ENCODE data around the gene UCK2.

UCK2 gene

GRCh38 chr1:165903672-165904071, 76.3 kb downstream of the UCK2 start:
- Histone ChIP-seq H3K4me2 (ENCODE audit: low read length) (no peak overlapping the region), H3K4me3 (ENCODE audit: low read length) (no peak overlapping the region), H3K79me2 (ENCODE audit: control insufficient read depth, low read length) (no peaks in the 10 kb centered on the region), H3F3A (ENCODE audit: control insufficient read depth, insufficient read depth) (no peaks in the 10 kb centered on the region), H4K20me1 (ENCODE audit: control insufficient read depth, insufficient read depth, low read depth, low read length) (0 out of 2 replicates have a peak, but pooled peaks cover 5% of the 10 kb centered on the region), H3K9me3 (ENCODE audit: control insufficient read depth, insufficient read depth, low read length) (no peaks in the 10 kb centered on the region), H3K9me2 (replicated peaks; ENCODE audit: control insufficient read depth, low read length) (no peaks in the 10 kb centered on the region), H3K36me3 (ENCODE audit: control insufficient read depth, low read length) (peaks cover 54% of the 10 kb centered on the region), H3K27me3 (ENCODE audit: control insufficient read depth, low read length) (no peaks in the 10 kb centered on the region), H3K4me1 (ENCODE audit: control insufficient read depth, low read length) (no peaks in the 10 kb centered on the region), H3K27ac (ENCODE audit: low read depth, low read length) (no peak overlapping the region)
- TF ChIP-seq EZH2phosphoT487 (IDR thresholded peaks at IDR 0.05; ENCODE audit: borderline replicate concordance, low read length) = no peak
- TF ChIP-seq CTCF (IDR thresholded peaks at IDR 0.05; ENCODE audit: low read depth, low read length, poor library complexity, severe bottlenecking) = no peak

- TF ChIP-seq CTCF (IDR thresholded peaks at IDR 0.05; ENCODE audit: low read depth, low read length, poor library complexity, severe bottlenecking) (no peak), EZH2phosphoT487 (IDR thresholded peaks at IDR 0.05; ENCODE audit: borderline replicate concordance, low read length) (no peak)
- Histone ChIP-seq H3K4me2 (ENCODE audit: low read length) (no peak overlapping the region), H3F3A (ENCODE audit: control insufficient read depth, insufficient read depth) (no peaks in the 10 kb centered on the region), H3K36me3 (ENCODE audit: control insufficient read depth, low read length) (peaks cover 60% of the 10 kb centered on the region), H3K4me3 (ENCODE audit: low read length) (no peak overlapping the region), H3K27ac (ENCODE audit: low read depth, low read length) (no peak overlapping the region), H3K9me2 (replicated peaks; ENCODE audit: control insufficient read depth, low read length) (no peaks in the 10 kb centered on the region), H3K4me1 (ENCODE audit: control insufficient read depth, low read length) (no peaks in the 10 kb centered on the region), H4K20me1 (ENCODE audit: control insufficient read depth, insufficient read depth, low read depth, low read length) (0 out of 2 replicates have a peak, but pooled peaks cover 5% of the 10 kb centered on the region), H3K79me2 (ENCODE audit: control insufficient read depth, low read length) (no peaks in the 10 kb centered on the region), H3K9me3 (ENCODE audit: control insufficient read depth, insufficient read depth, low read length) (no peaks in the 10 kb centered on the region), H3K27me3 (ENCODE audit: control insufficient read depth, low read length) (no peaks in the 10 kb centered on the region)
These were observed 77.5 kb downstream of the UCK2 start for GRCh38 chr1:165904948-165905347.

GRCh38 chr1:165905853-165906252, 78.4 kb downstream of the UCK2 start:
- TF ChIP-seq CTCF (IDR thresholded peaks at IDR 0.05; ENCODE audit: low read depth, low read length, poor library complexity, severe bottlenecking) = no peak
- TF ChIP-seq EZH2phosphoT487 (IDR thresholded peaks at IDR 0.05; ENCODE audit: borderline replicate concordance, low read length) = no peak
- H3K4me2 ChIP-seq (ENCODE audit: low read length) = no peak overlapping the region
- H3K9me2 ChIP-seq (replicated peaks; ENCODE audit: control insufficient read depth, low read length) = no peaks in the 10 kb centered on the region
- H3K27me3 ChIP-seq (ENCODE audit: control insufficient read depth, low read length) = no peaks in the 10 kb centered on the region
- H3K36me3 ChIP-seq (ENCODE audit: control insufficient read depth, low read length) = peaks cover 54% of the 10 kb centered on the region
- H3F3A ChIP-seq (ENCODE audit: control insufficient read depth, insufficient read depth) = no peaks in the 10 kb centered on the region
- H3K4me1 ChIP-seq (ENCODE audit: control insufficient read depth, low read length) = no peaks in the 10 kb centered on the region
- no peak overlapping the region for H3K27ac ChIP-seq (ENCODE audit: low read depth, low read length)
- no peaks in the 10 kb centered on the region for H3K79me2 ChIP-seq (ENCODE audit: control insufficient read depth, low read length)
- H3K4me3 ChIP-seq (ENCODE audit: low read length) = no peak overlapping the region
- H3K9me3 ChIP-seq (ENCODE audit: control insufficient read depth, insufficient read depth, low read length) = no peaks in the 10 kb centered on the region
- 0 out of 2 replicates have a peak, but pooled peaks cover 5% of the 10 kb centered on the region for H4K20me1 ChIP-seq (ENCODE audit: control insufficient read depth, insufficient read depth, low read depth, low read length)
